Measurements from ENCODE around the gene SLC9A8. TPM values are rescaled to one million over a fixed set of nuclear protein-coding genes. Genes with fewer than 3 reads are reported as not detected.

The SLC9A8 gene
- total and polyA plus RNA-seq, 8 donors = 2.3 to 21.0 (median 11.9) TPM

DNA sequence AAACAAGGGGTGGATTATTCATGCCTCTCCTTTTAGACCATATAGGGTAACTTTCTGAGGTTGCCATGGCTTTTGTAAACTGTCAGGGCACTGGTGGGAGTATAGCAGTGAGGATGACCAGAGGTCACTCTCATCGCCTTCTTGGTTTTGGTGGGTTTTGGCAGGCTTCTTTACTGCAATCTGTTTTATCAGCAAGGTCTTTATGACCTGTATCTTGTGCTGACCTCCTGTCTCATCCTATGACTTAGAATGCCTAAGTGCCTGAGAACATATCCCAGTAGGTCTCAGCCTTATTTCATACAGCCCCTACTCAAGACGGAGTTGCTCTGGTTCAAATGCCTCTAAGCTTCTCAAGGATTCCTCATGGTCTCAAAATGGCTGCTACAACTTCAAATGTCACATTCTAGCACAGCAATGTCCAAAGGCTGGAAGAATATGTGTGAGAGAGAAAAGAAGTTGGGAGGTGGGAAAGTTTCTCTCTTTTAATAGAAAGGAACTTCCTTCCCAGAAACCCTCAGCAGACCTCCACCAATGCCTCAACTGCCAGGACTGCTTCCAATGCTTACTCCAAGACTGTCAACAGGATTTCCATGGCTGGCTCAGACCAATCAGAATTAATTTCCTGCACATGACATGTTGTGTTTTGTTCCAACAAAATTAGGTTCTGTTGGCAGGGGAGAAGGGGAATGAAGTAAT, 46.6 kb upstream of the SLC9A8 start:
- WGBS, 5 donors = 92 to 98% (median 93%) methylated on average over 2 of the region's 2 CpGs
- H3K36me3 ChIP-seq = no peaks in the 10 kb centered on the region
- H3K4me3 ChIP-seq = no peak overlapping the region
- TF ChIP-seq POLR2A (IDR thresholded peaks at IDR 0.05) (no peak), EP300 (IDR thresholded peaks at IDR 0.05) (no peak), POLR2AphosphoS5 (IDR thresholded peaks at IDR 0.05) (no peak)
- TF ChIP-seq, protein P1, sequence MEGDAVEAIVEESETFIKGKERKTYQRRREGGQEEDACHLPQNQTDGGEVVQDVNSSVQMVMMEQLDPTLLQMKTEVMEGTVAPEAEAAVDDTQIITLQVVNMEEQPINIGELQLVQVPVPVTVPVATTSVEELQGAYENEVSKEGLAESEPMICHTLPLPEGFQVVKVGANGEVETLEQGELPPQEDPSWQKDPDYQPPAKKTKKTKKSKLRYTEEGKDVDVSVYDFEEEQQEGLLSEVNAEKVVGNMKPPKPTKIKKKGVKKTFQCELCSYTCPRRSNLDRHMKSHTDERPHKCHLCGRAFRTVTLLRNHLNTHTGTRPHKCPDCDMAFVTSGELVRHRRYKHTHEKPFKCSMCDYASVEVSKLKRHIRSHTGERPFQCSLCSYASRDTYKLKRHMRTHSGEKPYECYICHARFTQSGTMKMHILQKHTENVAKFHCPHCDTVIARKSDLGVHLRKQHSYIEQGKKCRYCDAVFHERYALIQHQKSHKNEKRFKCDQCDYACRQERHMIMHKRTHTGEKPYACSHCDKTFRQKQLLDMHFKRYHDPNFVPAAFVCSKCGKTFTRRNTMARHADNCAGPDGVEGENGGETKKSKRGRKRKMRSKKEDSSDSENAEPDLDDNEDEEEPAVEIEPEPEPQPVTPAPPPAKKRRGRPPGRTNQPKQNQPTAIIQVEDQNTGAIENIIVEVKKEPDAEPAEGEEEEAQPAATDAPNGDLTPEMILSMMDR (IDR thresholded peaks at IDR 0.05) = no peak
- H3K27me3 ChIP-seq = no peaks in the 10 kb centered on the region
- H3K9me3 ChIP-seq = no peaks in the 10 kb centered on the region
- no peak for DNase-seq
- peaks cover 27 to 69% (median 30%) of the 10 kb centered on the region in 4 donors for H3K4me1 ChIP-seq
- peak overlapping the region in 4 of 5 donors; percentile 46 to 92 (median 64) for H3K27ac ChIP-seq
- intact Hi-C loops (cut with DNase I; ENCODE audit: low total_unique reads) = no loop called here

DNA sequence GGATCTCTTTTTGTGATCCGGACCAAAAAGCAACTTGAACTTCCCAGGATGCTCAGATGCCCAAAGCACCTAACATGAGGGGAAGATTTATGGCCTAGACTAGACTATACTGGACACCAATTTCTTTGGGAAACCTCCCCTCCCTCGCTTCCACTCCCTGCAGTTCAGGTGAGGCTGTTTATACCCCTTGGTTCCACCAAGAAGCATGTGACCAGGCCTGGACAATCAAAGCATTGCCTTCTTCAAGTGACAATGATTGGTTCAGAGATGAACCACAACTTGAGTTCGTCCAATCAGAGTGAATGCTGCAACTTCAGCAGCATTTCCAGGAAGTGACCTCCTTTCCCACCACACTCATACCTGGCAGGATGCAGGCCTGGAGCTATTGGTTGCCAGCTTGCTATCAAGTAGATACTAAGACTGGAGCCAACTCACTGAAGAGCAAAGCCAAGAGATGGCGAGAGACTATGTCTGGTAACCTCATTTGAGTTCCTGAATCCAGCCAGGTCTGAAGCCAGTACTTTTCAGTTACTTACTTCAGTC, 45.6 kb upstream of the SLC9A8 start:
- intact Hi-C loops (cut with DNase I; ENCODE audit: low total_unique reads) = no loop called here
- 86 to 92% (median 91%) methylated on average over 4 of the region's 4 CpGs for WGBS, 5 donors
- Histone ChIP-seq H3K4me3 (no peak overlapping the region), H3K27me3 (no peaks in the 10 kb centered on the region), H3K4me1 (peaks cover 34 to 80% (median 39%) of the 10 kb centered on the region in 4 donors), H3K27ac (peak overlapping the region in 3 of 5 donors; percentile 70 to 92 (median 79)), H3K36me3 (no peaks in the 10 kb centered on the region), H3K9me3 (no peaks in the 10 kb centered on the region)
- DNase-seq = no peak
- no peak for TF ChIP-seq EP300 (IDR thresholded peaks at IDR 0.05)

DNA sequence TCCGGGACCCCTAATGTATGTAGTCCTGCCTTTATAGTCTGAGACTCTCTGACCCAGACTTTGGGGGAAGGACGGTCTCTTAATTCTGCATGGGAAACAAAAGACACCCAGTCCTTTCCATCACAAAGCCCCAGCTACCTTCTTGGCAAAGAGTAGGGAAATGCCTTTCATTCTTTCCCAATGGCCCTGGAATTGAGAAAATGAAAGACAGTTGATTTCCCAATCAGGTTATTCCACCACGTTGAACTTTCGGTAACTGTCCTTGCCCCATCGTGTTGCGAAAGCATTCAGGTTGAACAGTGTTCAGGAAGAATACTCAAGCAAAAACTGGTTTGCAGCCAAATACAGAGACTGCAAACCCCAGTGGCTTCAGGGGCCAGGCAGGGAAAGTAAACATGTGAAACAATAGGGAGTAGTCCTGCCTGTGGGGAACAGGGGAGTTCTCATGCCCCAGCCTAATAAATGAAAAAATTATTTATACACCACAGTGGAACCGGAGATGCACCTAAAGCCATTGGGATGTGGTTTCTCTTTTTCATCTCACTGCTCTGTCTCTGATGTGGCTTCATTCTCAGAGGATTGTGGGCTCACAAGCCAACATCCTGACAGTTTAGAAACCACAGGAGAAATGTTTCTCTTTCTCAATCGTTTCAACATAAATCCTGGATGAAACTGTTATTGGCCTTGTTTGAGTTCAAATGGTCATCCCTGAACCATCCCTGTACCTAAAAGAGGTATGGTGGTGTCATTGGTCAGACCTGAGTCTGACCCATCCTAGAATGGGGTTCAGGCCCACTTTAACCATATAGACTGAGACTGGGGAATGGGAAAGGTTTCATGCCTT, 44.2 kb upstream of the SLC9A8 start:
- Histone ChIP-seq H3K27me3 (no peaks in the 10 kb centered on the region), H3K9me3 (no peaks in the 10 kb centered on the region), H3K36me3 (no peaks in the 10 kb centered on the region), H3K4me1 (peaks cover 34 to 83% (median 49%) of the 10 kb centered on the region in 4 donors), H3K27ac (peak overlapping the region; percentile 47 to 92 (median 70)), H3K4me3 (no peak overlapping the region)
- intact Hi-C loops (cut with DNase I; ENCODE audit: low total_unique reads) = no loop called here
- 17 to 30% (median 25%) methylated on average over 8 of the region's 8 CpGs for WGBS, 5 donors
- peak; percentile 39 to 90 (median 86) for TF ChIP-seq POLR2AphosphoS5 (IDR thresholded peaks at IDR 0.05)
- TF ChIP-seq, protein P1 (IDR thresholded peaks at IDR 0.05) = no peak
- peak; percentile 73 to 87 for DNase-seq

DNA sequence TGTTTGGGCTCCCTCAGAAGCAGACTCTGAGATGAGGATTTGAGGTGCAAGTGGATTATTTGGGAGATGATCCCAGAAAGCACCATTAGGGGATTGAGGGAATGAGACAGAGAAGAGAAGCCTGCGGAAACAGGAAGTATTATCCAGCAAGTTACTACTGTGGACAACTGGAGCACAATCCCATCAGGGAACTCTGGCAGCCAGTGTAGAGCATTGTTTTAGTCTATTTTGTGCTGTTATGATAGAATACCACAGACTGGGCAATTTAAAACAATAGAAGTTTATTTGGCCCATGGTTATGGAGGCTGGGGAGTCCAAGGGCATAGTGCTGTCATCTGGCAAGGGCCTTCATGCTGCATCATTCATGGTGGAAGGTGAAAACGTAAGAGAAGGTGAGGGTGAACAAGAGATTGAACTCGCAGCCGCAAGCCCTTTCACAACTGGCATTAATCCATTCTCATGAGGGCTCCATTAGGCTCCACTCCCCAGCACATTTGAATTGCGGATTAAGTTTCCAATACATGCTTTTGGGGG, 43.5 kb upstream of the SLC9A8 start:
- WGBS, 5 donors = 90 to 97% (median 95%) methylated on average over 5 of the region's 5 CpGs
- intact Hi-C loops (cut with DNase I; ENCODE audit: low total_unique reads) = no loop called here
- TF ChIP-seq, protein P1 (IDR thresholded peaks at IDR 0.05) = no peak
- Histone ChIP-seq H3K4me1 (peaks cover 34 to 89% (median 47%) of the 10 kb centered on the region in 4 donors), H3K9me3 (no peaks in the 10 kb centered on the region), H3K36me3 (no peaks in the 10 kb centered on the region), H3K27me3 (no peaks in the 10 kb centered on the region), H3K4me3 (no peak overlapping the region), H3K27ac (peak overlapping the region in 4 of 5 donors; percentile 53 to 92 (median 74))
- no peak for DNase-seq

All from stomach (tissue), 9 donors.